Glomerular visceral epithelial cell (primary cell): ENCODE data around the gene SYTL1.
A peak's percentile ranks its signal among the peaks of the same experiment; 100 is the strongest.

Experiments used
- DNase-seq: peaks from one replicate; pipeline ENCODE4 v3.0.0-alpha.2; 2016; ENCODE audit errors: extremely low spot score

The SYTL1 gene

GRCh38 chr1:27364696-27365371 is 23.0 kb downstream of the SYTL1 start:
- DNase-seq: no peak

GRCh38 chr1:27365372-27366112 is 23.7 kb downstream of the SYTL1 start:
- DNase-seq: peak; percentile 91

- DNase-seq: peak; percentile 82
These were observed 24.2 kb downstream of the SYTL1 start for GRCh38 chr1:27366113-27366410.

GRCh38 chr1:27366411-27367159 is 24.8 kb downstream of the SYTL1 start, which contains the start of gene MAP3K6:
Gene MAP3K6, minus strand, starts transcription at chr1:27366961. Its CDS starts 364 bp downstream, at chr1:27366597.
- peak; percentile 85 for DNase-seq

GRCh38 chr1:27367160-27367650 is 25.4 kb downstream of the SYTL1 start:
- no peak for DNase-seq

GRCh38 chr1:27368869-27369582 is 27.2 kb downstream of the SYTL1 start:
- no peak for DNase-seq

GRCh38 chr1:27372022-27372807 is 30.4 kb downstream of the SYTL1 start:
- peak; percentile 41 for DNase-seq

- no peak for DNase-seq
These were observed 31.2 kb downstream of the SYTL1 start for GRCh38 chr1:27372808-27373690.

- no peak for DNase-seq
These were observed 32.7 kb downstream of the SYTL1 start, which contains the start of gene FCN3 for GRCh38 chr1:27374362-27375086. Gene FCN3, minus strand, starts transcription at chr1:27374824. Its CDS starts 6 bp downstream, at chr1:27374818.

GRCh38 chr1:27377760-27378495 is 36.1 kb downstream of the SYTL1 start:
- DNase-seq: no peak

GRCh38 chr1:27379564-27380122 is 37.8 kb downstream of the SYTL1 start:
- DNase-seq: no peak

GRCh38 chr1:27380224-27380623 is 38.4 kb downstream of the SYTL1 start:
- no peak for DNase-seq

- no peak for DNase-seq
These were observed 39.2 kb downstream of the SYTL1 start for GRCh38 chr1:27380766-27381733.

- DNase-seq: no peak
These were observed 40.3 kb downstream of the SYTL1 start for GRCh38 chr1:27381969-27382762.

GRCh38 chr1:27383039-27383605 is 41.3 kb downstream of the SYTL1 start, which contains the start of gene CD164L2:
Gene CD164L2, minus strand, starts transcription at chr1:27383333. Its CDS starts 94 bp downstream, at chr1:27383239.
- DNase-seq: no peak

- DNase-seq: no peak
These were observed 41.8 kb downstream of the SYTL1 start for GRCh38 chr1:27383661-27384060.
